RWPE2 (cell line): Measurements from ENCODE around the gene CPS1.

Source experiments
- ATAC-seq: fragments of 200-7000 bp; cut with Tn5 transposase; 3 replicates; pipeline ENCODE4 v1.9.1; 2021; ENCODE audit warnings: low read depth
- DNase-seq: peaks from one replicate; pipeline ENCODE4 v3.0.0-alpha.2; 2020; ENCODE audit warnings: low spot score
- H3K27ac ChIP-seq: fragments of 450-650 bp; 2 replicates; pipeline ENCODE4 v1.5.1; 2017; ENCODE audit warnings: mild to moderate bottlenecking; ENCODE audit not compliant: poor library complexity, severe bottlenecking
- H3K27me3 ChIP-seq: fragments of 250-450 bp; sonication (Bioruptor Pico); 2 replicates; pipeline ENCODE4 v1.5.1; 2021; ENCODE audit warnings: mild to moderate bottlenecking, moderate library complexity; ENCODE audit not compliant: insufficient read depth, poor library complexity, severe bottlenecking
- H3K36me3 ChIP-seq: fragments of 250-450 bp; sonication (Bioruptor Pico); 2 replicates; pipeline ENCODE4 v1.5.1; 2020; ENCODE audit warnings: low read depth, mild to moderate bottlenecking, moderate library complexity
- H3K4me1 ChIP-seq: fragments of 250-450 bp; sonication (Bioruptor Pico); 2 replicates; pipeline ENCODE4 v1.5.1; 2021; ENCODE audit warnings: mild to moderate bottlenecking, moderate library complexity; ENCODE audit not compliant: insufficient read depth, poor library complexity, severe bottlenecking
- H3K4me3 ChIP-seq: fragments of 250-450 bp; sonication (Bioruptor Pico); 2 replicates; pipeline ENCODE4 v1.5.1; 2021; ENCODE audit warnings: mild to moderate bottlenecking, moderate library complexity; ENCODE audit not compliant: severe bottlenecking
- H3K9me3 ChIP-seq: fragments of 250-450 bp; sonication (Bioruptor Pico); 2 replicates; pipeline ENCODE4 v1.5.1; 2021; ENCODE audit warnings: mild to moderate bottlenecking, moderate library complexity; ENCODE audit not compliant: severe bottlenecking
- CTCF ChIP-seq: fragments of 450-650 bp; IDR thresholded peaks from one replicate; pipeline ENCODE4 v1.5.1; 2017; ENCODE audit warnings: mild to moderate bottlenecking, moderate library complexity; ENCODE audit not compliant: poor library complexity, severe bottlenecking

The CPS1 gene

GRCh38 chr2:210551001-210551400 lies 5.4 kb upstream of the CPS1 start:
- no peak for ATAC-seq
- no peak overlapping the region for H3K27ac ChIP-seq
- no peaks in the 10 kb centered on the region for H3K9me3 ChIP-seq
- no peak overlapping the region for H3K4me3 ChIP-seq
- H3K27me3 ChIP-seq, result no peaks in the 10 kb centered on the region
- DNase-seq, result no peak
- H3K4me1 ChIP-seq, result peaks cover 4% of the 10 kb centered on the region
- H3K36me3 ChIP-seq, result no peaks in the 10 kb centered on the region
- TF ChIP-seq CTCF, result no peak

- no peaks in the 10 kb centered on the region for H3K36me3 ChIP-seq
- H3K9me3 ChIP-seq, result no peaks in the 10 kb centered on the region
- no peak overlapping the region for H3K27ac ChIP-seq
- no peak overlapping the region for H3K4me3 ChIP-seq
- TF ChIP-seq CTCF, result no peak
- H3K4me1 ChIP-seq, result peaks cover 4% of the 10 kb centered on the region
- H3K27me3 ChIP-seq, result no peaks in the 10 kb centered on the region
- ATAC-seq (peak; percentile 64), DNase-seq (no peak)
Measured at GRCh38 chr2:210553373-210553772, 3.0 kb upstream of the CPS1 start.

- Histone ChIP-seq H3K9me3 (no peaks in the 10 kb centered on the region), H3K4me3 (no peak overlapping the region), H3K27ac (no peak overlapping the region), H3K27me3 (no peaks in the 10 kb centered on the region), H3K36me3 (no peaks in the 10 kb centered on the region), H3K4me1 (peaks cover 4% of the 10 kb centered on the region)
- DNase-seq (no peak), ATAC-seq (no peak)
- TF ChIP-seq CTCF, result no peak
Measured at GRCh38 chr2:210555555-210555954, 844 bp upstream of the CPS1 start.

GRCh38 chr2:210557721-210558120 lies 1.3 kb downstream of the CPS1 start:
- Histone ChIP-seq H3K4me3 (no peak overlapping the region), H3K36me3 (no peaks in the 10 kb centered on the region), H3K9me3 (no peaks in the 10 kb centered on the region), H3K27ac (no peak overlapping the region), H3K27me3 (no peaks in the 10 kb centered on the region), H3K4me1 (peaks cover 4% of the 10 kb centered on the region)
- DNase-seq (no peak), ATAC-seq (no peak)
- TF ChIP-seq CTCF, result no peak

- TF ChIP-seq CTCF, result no peak
- Histone ChIP-seq H3K36me3 (no peaks in the 10 kb centered on the region), H3K27me3 (no peaks in the 10 kb centered on the region), H3K4me3 (no peak overlapping the region), H3K4me1 (no peaks in the 10 kb centered on the region), H3K9me3 (no peaks in the 10 kb centered on the region), H3K27ac (no peak overlapping the region)
- DNase-seq (no peak), ATAC-seq (no peak; the same call in 2 of the 3 replicates)
Measured at GRCh38 chr2:210558708-210559107, 2.3 kb downstream of the CPS1 start.
